CD8-positive, alpha-beta memory T cell (primary cell): ENCODE results near the gene TSFM. TPM values are rescaled to one million over a fixed set of nuclear protein-coding genes. Genes with fewer than 3 reads are reported as not detected.

Source experiments
- CTCF ChIA-PET: fragments of 350-600 bp; sonication (Branson Sonifier 250); formaldehyde crosslinking; loops from one replicate; lab custom pipeline; 2021; ENCODE audit warnings: antibody characterized with exemption; lab: Charles Lee
- POLR2A ChIA-PET: fragments of 350-600 bp; sonication (Branson Sonifier 250); formaldehyde crosslinking; loops from one replicate; lab custom pipeline; 2021; ENCODE audit warnings: antibody characterized with exemption; lab: Charles Lee
- DNase-seq, 5 donors: peaks; one replicate each; pipeline versions ENCODE4 v3.0.0 to v3.0.0-alpha.2; 2020 to 2022; ENCODE audit warnings: mixed read lengths in 1 of 5
- H3K27ac ChIP-seq: one replicate; pipeline ENCODE4 v1.7.0; 2013; ENCODE audit warnings: low read depth, mild to moderate bottlenecking, low read length, moderate library complexity
- H3K27me3 ChIP-seq: 2 replicates; pipeline ENCODE4 v1.7.0; 2013; ENCODE audit warnings: low read length, mild to moderate bottlenecking; ENCODE audit not compliant: insufficient read depth, poor library complexity, severe bottlenecking
- H3K36me3 ChIP-seq: 2 replicates; pipeline ENCODE4 v1.7.0; 2013; ENCODE audit warnings: mild to moderate bottlenecking, low read length, moderate library complexity; ENCODE audit not compliant: insufficient read depth
- H3K4me1 ChIP-seq: 2 replicates; pipeline ENCODE4 v1.7.0; 2013; ENCODE audit warnings: mild to moderate bottlenecking, low read length, moderate library complexity; ENCODE audit not compliant: insufficient read depth
- H3K4me3 ChIP-seq: 2 replicates; pipeline ENCODE4 v1.7.0; 2013; ENCODE audit warnings: mild to moderate bottlenecking, low read length
- H3K9me3 ChIP-seq: 2 replicates; pipeline ENCODE4 v1.7.0; 2013; ENCODE audit warnings: mild to moderate bottlenecking, low read length
- H3K27ac Mint-ChIP-seq, 8 donors: one replicate each; pipeline ENCODE4 v1.8.0; 2020 to 2021; ENCODE audit warnings: mixed read lengths in 8 of 8, mild to moderate bottlenecking in 6 of 8, inconsistent platforms in 3 of 8, moderate library complexity in 3 of 8
- H3K27me3 Mint-ChIP-seq, 2 donors: one replicate each; pipeline ENCODE4 v1.8.0; 2020 to 2021; ENCODE audit warnings: mixed read lengths in 2 of 2, mild to moderate bottlenecking in 1 of 2, moderate library complexity in 1 of 2
- H3K36me3 Mint-ChIP-seq, 3 donors: one replicate each; pipeline ENCODE4 v1.8.0; 2020 to 2021; ENCODE audit warnings: mixed read lengths in 3 of 3, inconsistent platforms in 1 of 3, mild to moderate bottlenecking in 1 of 3
- H3K4me1 Mint-ChIP-seq, 3 donors: one replicate each; pipeline ENCODE4 v1.8.0; 2020 to 2021; ENCODE audit warnings: mixed read lengths in 3 of 3, inconsistent platforms in 1 of 3, mild to moderate bottlenecking in 1 of 3
- H3K4me3 Mint-ChIP-seq, 7 donors: one replicate each; pipeline ENCODE4 v1.8.0; 2020 to 2021; ENCODE audit warnings: mixed read lengths in 7 of 7, mild to moderate bottlenecking in 6 of 7, moderate library complexity in 4 of 7, inconsistent platforms in 2 of 7
- H3K9me3 Mint-ChIP-seq, 5 donors: one replicate each; pipeline ENCODE4 v1.8.0; 2020 to 2022; ENCODE audit warnings: mixed read lengths in 5 of 5, mild to moderate bottlenecking in 3 of 5, moderate library complexity in 2 of 5, inconsistent platforms in 1 of 5
- polyA plus RNA-seq: library from polyadenylated mRNA; unstranded; fragments of 300-500 nt; fragmentation: Illumina TruSeq; gene quantifications from one replicate; pipeline ENCODE4 v1.2.3, GENCODE V29; 2021
- total RNA-seq, 2 experiments: library from RNA; stranded (reverse); gene quantifications; one replicate each; pipeline ENCODE4 v1.2.3, GENCODE V29; 2021

TSFM gene
- total and polyA plus RNA-seq, 3 experiments from 2014 or later = 32.6 to 69.0 (median 64.0) TPM

GRCh38 chr12:57833672-57834071 is 51.1 kb downstream of the TSFM start:
- Mint-ChIP-seq H3K9me3 (no peaks in the 10 kb centered on the region), H3K27ac (peak overlapping the region; percentile 60 to 98 (median 91)), H3K27me3 (peaks cover 0 to 2% of the 10 kb centered on the region in 2 donors), H3K4me3 (peak overlapping the region in 5 of 7 donors; percentile 33 to 76 (median 63)), H3K36me3 (peaks cover 0 to 20% (median 5%) of the 10 kb centered on the region in 3 donors), H3K4me1 (peaks cover 73 to 91% (median 83%) of the 10 kb centered on the region in 3 donors)
- peaks cover 8% of the 10 kb centered on the region for H3K36me3 ChIP-seq
- H3K4me3 ChIP-seq = no peak overlapping the region
- H3K9me3 ChIP-seq = no peaks in the 10 kb centered on the region
- no peak overlapping the region for H3K27ac ChIP-seq
- peaks cover 91% of the 10 kb centered on the region for H3K4me1 ChIP-seq
- no peak for DNase-seq
- H3K27me3 ChIP-seq = no peaks in the 10 kb centered on the region
- ChIA-PET CTCF (interaction anchor here (1.0 to 7.3 kb wide), 8 partner anchors 9 to 301 kb away, joined by 3 to 78 read pairs (median 8); partner anchors contain the start of gene CTDSP2), POLR2A (no interaction called here)

- no peaks in the 10 kb centered on the region for H3K27me3 ChIP-seq
- peak overlapping the region in 6 of 7 donors; percentile 10 to 80 (median 44) for H3K4me3 Mint-ChIP-seq
- peaks cover 76 to 91% (median 84%) of the 10 kb centered on the region in 3 donors for H3K4me1 Mint-ChIP-seq
- peaks cover 93% of the 10 kb centered on the region for H3K4me1 ChIP-seq
- H3K4me3 ChIP-seq = no peak overlapping the region
- H3K36me3 ChIP-seq = peaks cover 1% of the 10 kb centered on the region
- no peaks in the 10 kb centered on the region for H3K9me3 ChIP-seq
- peak overlapping the region; percentile 60 to 98 (median 91) for H3K27ac Mint-ChIP-seq
- H3K9me3 Mint-ChIP-seq = no peaks in the 10 kb centered on the region
- CTCF ChIA-PET = interaction anchor here (1.4 to 7.3 kb wide), 4 partner anchors 8 to 70 kb away, joined by 3 to 78 read pairs (median 10); partner anchors contain the start of gene CTDSP2
- H3K36me3 Mint-ChIP-seq = peaks cover 0 to 14% (median 5%) of the 10 kb centered on the region in 3 donors
- POLR2A ChIA-PET = interaction anchor here (0.7 kb wide), 1 partner anchor 60 kb away, joined by 3 read pairs; no protein-coding TSS in a partner anchor
- no peak for DNase-seq
- peaks cover 0 to 2% of the 10 kb centered on the region in 2 donors for H3K27me3 Mint-ChIP-seq
- H3K27ac ChIP-seq = no peak overlapping the region
These were observed 51.7 kb downstream of the TSFM start for GRCh38 chr12:57834086-57834876.

- Mint-ChIP-seq H3K4me1 (peaks cover 83 to 91% (median 87%) of the 10 kb centered on the region in 3 donors), H3K27me3 (no peaks in the 10 kb centered on the region), H3K9me3 (no peaks in the 10 kb centered on the region), H3K36me3 (peaks cover 0 to 4% (median 2%) of the 10 kb centered on the region in 3 donors), H3K4me3 (peak overlapping the region; percentile 27 to 86 (median 70)), H3K27ac (peak overlapping the region; percentile 87 to 98 (median 91))
- no peaks in the 10 kb centered on the region for H3K36me3 ChIP-seq
- H3K9me3 ChIP-seq = no peaks in the 10 kb centered on the region
- peaks cover 95% of the 10 kb centered on the region for H3K4me1 ChIP-seq
- no peak for DNase-seq
- ChIA-PET POLR2A (interaction anchor here (1.6 to 2.9 kb wide), 2 partner anchors 11 to 16 kb away, joined by 5 to 10 read pairs; partner anchors contain the start of gene CTDSP2), CTCF (interaction anchor here (1.6 to 7.3 kb wide), 5 partner anchors 8 to 68 kb away, joined by 4 to 78 read pairs (median 12); partner anchors contain the start of gene CTDSP2)
- H3K27me3 ChIP-seq = no peaks in the 10 kb centered on the region
- no peak overlapping the region for H3K27ac ChIP-seq
- H3K4me3 ChIP-seq = peak overlapping the region; percentile 42
These were observed 53.0 kb downstream of the TSFM start for GRCh38 chr12:57835366-57836288.

GRCh38 chr12:57836442-57837375 is 54.1 kb downstream of the TSFM start:
- no peaks in the 10 kb centered on the region for H3K9me3 Mint-ChIP-seq

GRCh38 chr12:57837864-57838562 is 55.4 kb downstream of the TSFM start:
- no peak overlapping the region for H3K27ac ChIP-seq
- peak in 1 of 5 donors; percentile 52 for DNase-seq
- ChIA-PET CTCF (interaction anchor here (1.2 to 7.3 kb wide), 6 partner anchors 9 to 66 kb away, joined by 3 to 78 read pairs (median 6); partner anchors contain the start of gene CTDSP2), POLR2A (interaction anchor here (1.2 to 2.9 kb wide), 2 partner anchors 8 to 61 kb away, joined by 3 to 10 read pairs; partner anchors contain the start of gene CTDSP2)
- H3K36me3 ChIP-seq = no peaks in the 10 kb centered on the region
- H3K4me3 ChIP-seq = no peak overlapping the region
- peaks cover 93 to 97% (median 95%) of the 10 kb centered on the region in 3 donors for H3K4me1 Mint-ChIP-seq
- peak overlapping the region; percentile 16 to 71 (median 58) for H3K4me3 Mint-ChIP-seq
- H3K36me3 Mint-ChIP-seq = peaks cover 0 to 8% (median 0%) of the 10 kb centered on the region in 3 donors
- no peaks in the 10 kb centered on the region for H3K9me3 Mint-ChIP-seq
- no peaks in the 10 kb centered on the region for H3K27me3 ChIP-seq
- no peaks in the 10 kb centered on the region for H3K27me3 Mint-ChIP-seq
- no peaks in the 10 kb centered on the region for H3K9me3 ChIP-seq
- H3K4me1 ChIP-seq = peaks cover 98% of the 10 kb centered on the region
- H3K27ac Mint-ChIP-seq = peak overlapping the region; percentile 83 to 98 (median 92)

More at GRCh38 chr12:57836442-57837375, 54.1 kb downstream of the TSFM start:
- Mint-ChIP-seq H3K4me3 (peak overlapping the region; percentile 27 to 86 (median 70)), H3K4me1 (peaks cover 89 to 96% (median 92%) of the 10 kb centered on the region in 3 donors), H3K27me3 (no peaks in the 10 kb centered on the region), H3K27ac (peak overlapping the region; percentile 87 to 98 (median 91)), H3K36me3 (no peaks in the 10 kb centered on the region)
- Histone ChIP-seq H3K9me3 (no peaks in the 10 kb centered on the region), H3K27me3 (no peaks in the 10 kb centered on the region), H3K27ac (peak overlapping the region; percentile 3), H3K36me3 (no peaks in the 10 kb centered on the region), H3K4me1 (peaks cover 98% of the 10 kb centered on the region), H3K4me3 (peak overlapping the region; percentile 42)
- CTCF ChIA-PET = interaction anchor here (1.2 to 7.3 kb wide), 8 partner anchors 7 to 67 kb away, joined by 3 to 78 read pairs (median 6); partner anchors contain the start of gene CTDSP2
- peak in 3 of 5 donors; percentile 30 to 43 (median 39) for DNase-seq
- POLR2A ChIA-PET = interaction anchor here (1.2 to 2.9 kb wide), 3 partner anchors 10 to 62 kb away, joined by 3 to 10 read pairs (median 5); partner anchors contain the start of gene CTDSP2

GRCh38 chr12:57838594-57839302 is 56.2 kb downstream of the TSFM start:
- H3K36me3 ChIP-seq = no peaks in the 10 kb centered on the region
- no peak overlapping the region for H3K27ac ChIP-seq
- CTCF ChIA-PET = interaction anchor here (1.0 to 7.3 kb wide), 5 partner anchors 8 to 65 kb away, joined by 3 to 78 read pairs (median 7); partner anchors contain the start of gene CTDSP2
- Mint-ChIP-seq H3K9me3 (no peaks in the 10 kb centered on the region), H3K27me3 (no peaks in the 10 kb centered on the region), H3K27ac (peak overlapping the region; percentile 83 to 98 (median 92)), H3K36me3 (peaks cover 0 to 15% (median 0%) of the 10 kb centered on the region in 3 donors), H3K4me1 (peaks cover 93 to 97% (median 95%) of the 10 kb centered on the region in 3 donors), H3K4me3 (peak overlapping the region; percentile 16 to 71 (median 58))
- DNase-seq = peak in 1 of 5 donors; percentile 38
- no peaks in the 10 kb centered on the region for H3K9me3 ChIP-seq
- H3K27me3 ChIP-seq = no peaks in the 10 kb centered on the region
- peak overlapping the region; percentile 9 for H3K4me3 ChIP-seq
- peaks cover 98% of the 10 kb centered on the region for H3K4me1 ChIP-seq
- POLR2A ChIA-PET = no interaction called here
